ENCODE data around the gene MYBPH.

MYBPH gene

GRCh38 chr1:203175237-203175826 lies at the start of gene MYBPH:
Gene MYBPH (minus strand): TSS chr1:203175826. CDS start chr1:203175755, 71 bp downstream.
- no peak for DNase-seq

DNA sequence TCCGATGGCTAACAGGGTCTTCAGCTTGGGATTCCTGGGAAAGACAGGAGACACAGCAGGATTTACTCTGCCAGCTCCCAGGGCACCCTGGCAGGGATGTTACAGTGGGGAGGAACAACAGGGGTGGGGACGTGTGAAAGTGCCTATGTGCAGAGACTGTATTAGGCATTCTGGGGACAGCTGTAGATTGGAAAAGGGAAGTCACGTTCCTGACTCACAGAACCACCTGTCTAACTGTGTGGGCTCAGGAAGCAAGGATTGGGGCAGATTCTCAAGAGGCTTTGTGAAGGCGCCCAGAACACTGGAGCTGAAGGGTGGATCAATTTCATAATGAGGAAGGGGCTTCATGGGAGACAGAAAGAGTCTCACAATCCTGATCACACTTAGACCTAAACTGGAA lies 49.4 kb upstream of the MYBPH start:
- DNase-seq: no peak

DNA sequence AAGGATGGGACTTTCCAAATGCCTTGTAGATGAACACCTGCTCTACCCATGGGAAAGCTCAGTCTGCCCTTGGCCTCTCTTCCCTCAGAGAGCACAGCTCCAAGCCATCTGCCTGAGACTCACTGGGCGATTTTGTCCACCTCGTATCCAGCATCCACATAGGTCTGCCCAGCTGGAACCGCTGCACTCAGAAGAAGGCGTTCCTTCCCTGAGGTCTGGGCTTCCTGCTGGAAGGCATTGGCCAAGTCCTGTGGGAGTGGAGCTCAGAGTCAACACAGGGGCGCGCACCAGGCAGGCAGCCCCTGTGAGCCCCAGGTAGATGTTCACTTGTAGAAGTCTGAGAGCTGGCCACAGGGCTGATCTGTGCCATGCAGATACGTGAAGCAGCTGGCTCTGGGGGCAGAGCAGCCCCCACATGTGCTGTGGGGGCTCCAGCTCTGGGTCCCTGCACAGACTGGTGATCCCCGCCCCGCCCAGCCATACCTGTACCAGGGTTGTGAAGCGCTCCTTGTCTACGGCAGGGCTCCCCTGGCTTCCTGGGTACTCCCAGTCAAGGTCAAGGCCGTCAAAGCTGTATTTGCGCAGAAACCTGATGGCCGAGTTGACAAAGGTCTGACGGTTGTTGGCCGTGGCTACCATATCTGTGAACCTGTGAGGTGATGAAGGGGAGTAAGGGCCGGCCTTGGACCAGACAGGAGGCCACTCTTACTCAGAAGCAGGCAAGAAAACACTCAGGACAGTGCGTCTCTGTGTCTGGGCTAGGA lies 47.6 kb upstream of the MYBPH start:
- DNase-seq: no peak

DNA sequence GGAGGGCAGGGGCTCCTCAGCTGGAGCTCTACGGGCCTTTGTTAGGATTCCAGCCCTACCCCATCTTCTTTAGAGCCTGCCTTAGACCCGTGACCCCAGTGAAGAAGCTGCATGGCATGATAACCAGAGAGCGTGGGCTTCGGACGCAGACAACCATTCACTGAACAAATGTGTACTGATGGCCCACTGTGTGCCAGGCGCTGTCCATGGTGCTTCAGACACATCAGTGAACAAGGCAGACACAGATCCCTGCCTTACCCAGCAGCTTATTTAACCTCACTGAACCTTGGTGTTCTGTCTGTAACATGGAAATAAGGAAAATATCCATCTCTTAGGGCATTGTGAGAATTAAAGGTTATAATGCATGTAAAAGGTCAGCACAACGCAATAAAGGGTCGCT lies 44.3 kb upstream of the MYBPH start:
- no peak for DNase-seq

DNA sequence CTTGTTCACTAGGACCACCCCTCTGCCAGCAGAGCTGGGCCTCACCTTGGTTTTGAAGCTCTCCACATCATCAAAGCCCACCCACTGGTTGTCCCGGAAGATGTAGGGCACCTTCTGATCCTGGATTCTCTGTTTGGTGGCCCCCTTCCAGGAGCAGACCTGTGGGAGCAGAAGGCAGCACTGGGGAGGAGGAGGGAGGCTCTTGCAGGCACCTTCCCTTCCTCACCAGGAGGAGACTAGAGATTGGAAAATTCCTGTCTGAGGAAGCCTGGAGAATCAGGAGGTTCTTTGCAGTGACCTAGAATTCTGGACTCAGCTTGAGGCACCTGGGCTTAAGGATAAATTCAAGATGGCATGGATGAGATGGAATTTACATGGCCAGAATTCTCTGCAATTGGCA lies 43.5 kb upstream of the MYBPH start:
- DNase-seq: no peak

GRCh38 chr1:203217668-203218067 lies 42.0 kb upstream of the MYBPH start:
- DNase-seq: no peak

DNA sequence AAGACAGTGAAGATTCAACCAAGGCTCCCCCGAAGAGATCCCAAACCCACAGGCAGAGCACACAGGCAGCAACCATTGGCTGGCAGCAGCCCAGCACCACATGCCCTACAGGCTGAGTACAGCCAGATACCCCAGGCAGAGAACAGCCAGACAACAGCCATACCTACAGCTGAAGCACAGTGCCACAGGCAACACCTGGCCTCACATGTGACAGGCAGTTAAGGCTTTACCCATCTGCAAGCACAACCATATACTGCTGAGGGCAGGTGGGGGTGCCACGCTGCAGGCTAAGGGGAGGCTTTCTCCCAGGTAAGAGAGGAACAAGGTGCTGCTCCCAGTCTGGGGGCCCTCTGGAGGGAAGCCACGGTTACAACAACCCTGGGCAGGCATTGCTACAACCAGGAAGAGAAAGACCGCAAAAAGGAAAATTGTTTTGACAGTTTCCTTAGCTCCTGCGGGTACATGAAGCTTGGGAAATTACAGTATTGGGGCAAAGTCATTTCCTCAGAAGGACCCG lies 41.6 kb upstream of the MYBPH start:
- no peak for DNase-seq

GRCh38 chr1:203216274-203217138 lies 40.9 kb upstream of the MYBPH start:
- peak; percentile 66 for DNase-seq

- DNase-seq: no peak
Measured at GRCh38 chr1:203215573-203215972, 39.9 kb upstream of the MYBPH start.

DNA sequence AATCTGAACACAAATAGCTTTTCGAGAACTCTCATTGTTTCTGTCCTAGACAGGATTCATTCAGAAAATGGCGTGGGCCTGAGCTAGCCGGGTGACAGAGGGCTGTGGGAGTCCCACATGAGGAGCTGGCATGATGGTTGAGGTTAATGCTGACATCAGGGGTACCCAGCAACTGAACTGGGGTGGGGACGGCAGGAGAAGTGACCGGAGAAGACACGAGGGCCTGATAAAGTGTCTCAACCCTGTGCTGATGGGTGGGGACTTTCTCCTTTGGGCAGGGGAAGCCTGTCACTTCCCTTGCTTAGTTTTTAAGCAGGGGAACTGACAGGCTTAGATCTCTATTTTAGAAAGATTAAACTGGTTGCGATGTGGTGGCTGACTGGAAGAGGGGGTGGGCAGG lies 39.2 kb upstream of the MYBPH start:
- DNase-seq: no peak

DNA sequence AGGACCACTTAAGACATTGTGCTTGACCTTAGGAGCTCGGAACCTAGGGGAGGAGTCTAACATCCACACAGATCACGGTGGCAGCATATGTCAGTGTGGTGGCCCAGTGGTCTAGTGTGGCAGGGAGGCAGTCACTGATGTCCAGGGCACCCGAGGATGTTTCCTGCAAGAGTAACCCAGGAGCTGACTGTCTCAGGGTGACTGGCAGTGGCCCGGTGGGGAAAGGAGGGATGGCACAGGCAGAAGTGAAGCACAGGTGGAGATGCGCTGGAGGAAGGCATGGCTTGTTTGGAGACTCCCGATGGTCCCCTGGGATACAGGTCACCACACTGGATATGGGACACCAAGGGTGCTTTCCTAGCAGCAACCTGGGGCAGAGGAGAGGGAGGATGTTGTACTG lies 37.5 kb upstream of the MYBPH start:
- no peak for DNase-seq

DNA sequence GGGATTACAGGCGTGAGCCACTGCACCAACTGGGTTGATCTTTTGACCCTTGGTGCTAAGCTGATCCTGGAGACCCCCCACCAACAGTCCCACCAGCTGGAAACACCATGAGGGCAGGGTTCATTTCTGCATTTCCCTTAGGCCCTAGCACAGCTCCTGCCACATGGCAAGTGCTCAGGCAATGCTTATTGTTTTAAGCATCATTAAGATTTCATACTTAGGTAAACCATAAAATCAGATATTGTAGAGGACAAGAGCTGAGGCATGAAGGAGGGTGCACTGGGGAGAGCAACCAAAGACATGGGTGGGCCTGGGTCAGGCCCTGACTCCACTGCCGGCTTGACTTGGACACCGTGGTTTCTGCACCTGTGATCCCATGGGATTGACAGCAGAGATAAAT lies 36.2 kb upstream of the MYBPH start:
- DNase-seq: no peak

DNA sequence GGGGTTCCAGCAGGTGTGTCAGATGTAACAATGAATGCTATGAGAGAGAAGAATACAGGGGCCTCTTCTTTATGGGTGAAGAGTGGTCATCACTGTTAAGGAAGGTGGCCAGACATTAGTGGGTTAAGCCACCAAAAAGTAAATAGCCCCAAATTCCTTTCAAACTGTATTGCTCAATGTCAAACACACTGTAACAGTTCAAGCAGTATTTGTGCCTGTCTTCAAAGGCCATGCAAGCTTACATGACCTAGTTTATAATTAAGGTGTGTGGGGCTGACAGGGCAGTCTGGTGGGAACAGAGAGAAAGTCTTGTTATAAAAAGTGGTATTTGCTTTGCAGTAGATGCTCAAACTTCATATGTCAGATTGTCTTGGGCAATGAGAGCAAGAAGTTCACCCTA lies 35.4 kb upstream of the MYBPH start:
- DNase-seq: no peak

DNA sequence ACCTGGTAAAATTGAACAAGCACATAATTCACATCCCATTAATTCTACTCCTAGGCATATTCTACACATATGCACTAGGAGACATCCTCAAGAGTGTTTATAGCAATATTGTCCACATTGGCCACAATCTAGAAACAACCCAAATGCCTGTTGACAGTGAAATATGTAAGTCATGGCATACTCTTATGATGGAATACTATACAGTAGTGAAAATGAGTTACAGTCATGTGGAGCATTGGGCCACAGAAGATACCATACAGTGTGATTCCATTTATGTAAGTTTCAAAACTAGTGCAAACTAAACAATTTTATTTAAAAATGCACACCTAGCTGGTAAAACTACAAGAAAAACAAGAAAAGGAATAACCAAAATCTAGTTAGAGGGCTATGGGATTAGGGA lies 34.7 kb upstream of the MYBPH start:
- no peak for DNase-seq

GRCh38 chr1:203208181-203208580 lies 32.6 kb upstream of the MYBPH start:
- DNase-seq: no peak

DNA sequence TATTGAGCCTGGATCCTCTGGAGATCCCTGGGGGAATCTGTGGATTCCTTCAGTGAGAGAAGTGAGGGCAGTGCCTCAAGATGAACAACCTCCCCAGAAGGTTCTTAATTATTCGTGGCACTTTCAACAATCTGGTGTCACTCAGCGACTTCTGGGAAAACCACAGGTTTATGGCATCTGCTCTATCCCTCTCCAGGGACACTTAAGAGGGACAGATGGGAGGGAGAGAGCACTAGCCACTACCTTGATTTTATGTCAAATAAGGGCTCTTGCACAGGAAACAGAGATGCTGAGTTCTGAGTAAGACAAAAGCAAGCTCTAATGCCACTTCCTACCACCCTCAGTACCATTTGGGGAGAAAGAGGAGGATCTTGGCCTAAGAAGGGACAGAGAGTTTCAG lies 32.1 kb upstream of the MYBPH start:
- no peak for DNase-seq

DNA sequence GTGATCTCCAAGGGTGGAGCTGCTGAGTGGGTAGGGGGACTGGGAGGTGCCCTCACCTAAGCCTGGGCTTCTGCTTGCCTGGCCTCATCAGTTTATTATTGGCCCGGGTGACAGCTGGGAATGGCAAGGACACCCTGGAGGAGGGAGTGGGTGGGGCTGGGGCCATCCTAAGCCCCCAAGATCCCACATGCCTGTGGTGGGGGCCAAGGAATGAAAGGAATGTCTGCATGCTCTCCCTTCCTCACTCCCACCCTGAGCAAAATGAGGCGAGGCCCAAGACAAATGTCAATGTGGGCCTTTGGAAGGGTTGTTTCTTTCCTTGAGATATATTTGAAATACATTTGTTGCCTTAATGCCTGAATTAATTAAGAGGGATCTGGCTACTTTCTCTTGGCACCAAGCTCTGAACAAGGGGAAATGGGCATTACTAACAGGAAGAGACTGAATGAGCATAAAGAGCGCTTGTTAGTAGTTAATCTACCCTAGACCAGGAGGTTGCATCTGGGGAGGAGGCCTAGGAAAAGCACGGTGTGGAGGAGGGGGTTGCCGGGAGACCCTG lies 30.6 kb upstream of the MYBPH start:
- DNase-seq: no peak

- DNase-seq: no peak
Measured at GRCh38 chr1:203204756-203205155, 29.1 kb upstream of the MYBPH start.

GRCh38 chr1:203202431-203203245 lies 27.0 kb upstream of the MYBPH start:
- DNase-seq: no peak

DNA sequence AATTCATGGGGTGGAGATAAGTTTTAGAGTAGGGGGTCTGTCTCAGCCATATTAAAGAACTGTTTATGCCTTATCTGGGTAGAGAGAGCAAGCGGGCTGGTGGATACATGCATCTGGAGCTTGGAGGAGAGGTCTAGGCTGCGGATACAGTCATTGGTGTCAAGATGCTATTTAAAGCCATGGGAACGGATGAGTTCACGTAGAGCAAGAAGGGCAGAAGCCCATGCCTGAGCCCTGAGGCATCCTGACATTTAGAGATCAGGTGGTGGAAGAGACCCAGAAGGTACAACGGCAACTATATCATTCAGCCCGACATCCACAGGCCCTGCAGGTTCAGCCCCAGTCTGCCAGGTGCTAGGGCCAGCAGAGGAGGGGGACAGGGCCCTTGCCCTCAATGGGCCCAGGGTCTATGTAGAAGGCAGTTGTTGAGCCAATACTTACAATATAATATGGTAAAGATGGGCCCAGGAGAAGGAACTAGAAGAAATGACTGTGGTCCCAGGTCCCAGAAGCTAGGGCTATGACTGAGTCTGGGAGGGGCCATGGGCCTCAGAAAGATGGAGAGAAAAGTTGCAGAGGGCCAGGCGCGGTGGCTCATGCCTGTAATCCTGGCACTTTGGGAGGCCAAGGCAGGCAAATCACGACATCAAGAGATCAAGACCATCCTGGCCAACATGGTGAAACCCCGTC lies 26.0 kb upstream of the MYBPH start:
- DNase-seq: no peak

- no peak for DNase-seq
Measured at GRCh38 chr1:203200916-203201315, 25.3 kb upstream of the MYBPH start.
